HepG2 (cell line): Measurements from ENCODE around the gene VWCE. TPM values are rescaled to one million over a fixed set of nuclear protein-coding genes. Genes with fewer than 3 reads are reported as not detected.

Source experiments
- BRCA1 ChIP-seq: sonication (generic); formaldehyde crosslinking; IDR thresholded peaks from 2 replicates; pipeline ENCODE4 v1.4.0; 2020; ENCODE audit warnings: missing genetic modification reagents
- HMGXB4 ChIP-seq, 2 experiments: sonication (generic) in 1 of 2; formaldehyde crosslinking in 1 of 2; IDR thresholded peaks; 2 replicates each; pipeline versions ENCODE4 v1.4.0 to v1.6.1; 2018 to 2020; ENCODE audit warnings: missing genetic modification reagents in 2 of 2, borderline replicate concordance in 1 of 2, low read depth in 1 of 2, mild to moderate bottlenecking in 1 of 2, missing biosample characterization in 1 of 2
- HNF4G ChIP-seq, 2 experiments: sonication (generic) in 1 of 2; formaldehyde crosslinking in 1 of 2; IDR thresholded peaks; 2 replicates each; pipeline versions ENCODE4 v1.4.0 to v1.6.1; 2011 to 2020; ENCODE audit warnings: borderline replicate concordance in 2 of 2, low read depth in 2 of 2, mild to moderate bottlenecking in 2 of 2, low read length in 1 of 2, missing genetic modification reagents in 1 of 2, moderate library complexity in 1 of 2
- HOXA3 ChIP-seq: sonication (generic); formaldehyde crosslinking; IDR thresholded peaks from 2 replicates; pipeline ENCODE4 v1.5.0; 2020; ENCODE audit warnings: missing genetic modification reagents
- KDM5B ChIP-seq: sonication (generic); formaldehyde crosslinking; IDR thresholded peaks from 2 replicates; pipeline ENCODE4 v1.4.0; 2020; ENCODE audit warnings: missing genetic modification reagents, mild to moderate bottlenecking, borderline replicate concordance
- KLF13 ChIP-seq: sonication (generic); formaldehyde crosslinking; IDR thresholded peaks from 2 replicates; pipeline ENCODE4 v1.4.0; 2020; ENCODE audit warnings: mild to moderate bottlenecking, missing genetic modification reagents
- MLX ChIP-seq: IDR thresholded peaks from 2 replicates; pipeline ENCODE4 v1.6.1; 2016
- NONO ChIP-seq, 2 experiments: fragments of 450-650 bp in 1 of 2; sonication (generic) in 1 of 2; formaldehyde crosslinking in 1 of 2; IDR thresholded peaks in 1 of 2; conservative IDR thresholded peaks in 1 of 2; 2 replicates each; pipeline versions ENCODE4 v1.6.1 to v1.8.0; 2017 to 2022; ENCODE audit warnings: mild to moderate bottlenecking in 1 of 2, missing genetic modification reagents in 1 of 2, moderate library complexity in 1 of 2
- RERE ChIP-seq: IDR thresholded peaks from 2 replicates; pipeline ENCODE4 v1.6.1; 2016; ENCODE audit warnings: low read depth, missing genetic modification reagents, missing compliant biosample characterization
- SIX1 ChIP-seq: sonication (generic); formaldehyde crosslinking; IDR thresholded peaks from 2 replicates; pipeline ENCODE4 v1.4.0; 2020; ENCODE audit warnings: missing genetic modification reagents, borderline replicate concordance
- TCF7L2 ChIP-seq: IDR thresholded peaks from 2 replicates; pipeline ENCODE4 v1.6.1; 2011; ENCODE audit warnings: mild to moderate bottlenecking, low read depth, low read length, moderate library complexity
- ZBTB14 ChIP-seq: sonication (generic); formaldehyde crosslinking; IDR thresholded peaks from 2 replicates; pipeline ENCODE4 v1.4.0; 2020; ENCODE audit warnings: missing genetic modification reagents
- ZNF512B ChIP-seq: sonication (generic); formaldehyde crosslinking; IDR thresholded peaks from 2 replicates; pipeline ENCODE4 v1.5.1; 2020; ENCODE audit warnings: missing genetic modification reagents, mild to moderate bottlenecking, borderline replicate concordance
- ZSCAN22 ChIP-seq: sonication (generic); formaldehyde crosslinking; IDR thresholded peaks from 2 replicates; pipeline ENCODE4 v1.4.0; 2020; ENCODE audit warnings: mild to moderate bottlenecking, missing genetic modification reagents
- polyA plus RNA-seq, 8 experiments: library from polyadenylated mRNA; depleted of rRNA in 3 of 8; stranded (reverse) in 7 of 8; unstranded in 1 of 8; fragments of >200 nt; fragmentation: Illumina TruSeq in 4 of 8; extraction: Trizol in 4 of 8; gene quantifications; 2 replicates each; pipeline versions ENCODE4 v1.2.1 to v1.2.3, GENCODE V29; 2011 to 2016; ENCODE audit warnings: low read depth in 4 of 8, missing spikeins in 1 of 8, mixed read lengths in 1 of 8; ENCODE audit not compliant: insufficient read depth in 1 of 8
- total RNA-seq, 5 experiments: library from RNA; depleted of rRNA; stranded (reverse); fragments of >200 nt; fragmentation: Illumina TruSeq; extraction: Trizol; gene quantifications; 2 replicates each; pipeline ENCODE4 v1.2.3, GENCODE V29; 2016; ENCODE audit warnings: low read depth in 1 of 5

VWCE gene
- total and polyA plus RNA-seq, 2 of the 13 experiments (the other 11 are each of a cell fraction or from before 2014, with no cell fraction given) = 27.6 to 58.3 TPM

- TF ChIP-seq KLF13 (no peak), HNF4G (IDR thresholded peaks at IDR 0.05; ENCODE audit: borderline replicate concordance, low read depth, low read length) (no peak), HNF4G (CRISPR knock-in tag; IDR thresholded peaks at IDR 0.05; ENCODE audit: borderline replicate concordance, low read depth) (no peak), RERE (CRISPR knock-in tag) (no peak), KDM5B (peak; percentile 63), BRCA1 (CRISPR knock-in tag) (no peak), SIX1 (CRISPR knock-in tag) (no peak), NONO (IDR thresholded peaks at IDR 0.05) (no peak), NONO (CRISPR knock-in tag; conservative IDR thresholded peaks at IDR 0.05) (peak; percentile 37; the same call in 1 of the 2 replicates), ZNF512B (CRISPR knock-in tag) (no peak), MLX (CRISPR knock-in tag) (no peak), HOXA3 (CRISPR knock-in tag) (0 out of 2 replicates have a peak, but pooled peaks have one; percentile 8), HMGXB4 (CRISPR knock-in tag; IDR thresholded peaks at IDR 0.05; ENCODE audit: borderline replicate concordance in 1 of 2, low read depth in 1 of 2) (peak; percentile 17 to 52; a peak in 1 of 4 replicates), ZSCAN22 (no peak), TCF7L2 (no peak), ZBTB14 (peak; percentile 55)
Measured at GRCh38 chr11:61293867-61294716, 1.0 kb downstream of the VWCE start (continued).
